K562 (cell line): ENCODE results near the gene OBSL1. TPM values are rescaled to one million over a fixed set of nuclear protein-coding genes. Genes with fewer than 3 reads are reported as not detected.

Experiments
- ATAC-seq: fragments of 200-7000 bp; cut with Tn5 transposase; 3 replicates; pipeline ENCODE4 v1.9.1; 2020; ENCODE audit warnings: moderate library complexity
- BruUV-seq: library from RNA; stranded (reverse); fragments of 400-500 nt; replicated peaks from 2 replicates; lab custom pipeline; 2021; lab: Mats Ljungman, UMichigan
- CTCF ChIA-PET: fragments of 300-600 bp; formaldehyde crosslinking; extraction: SDS; loops from one replicate; lab custom pipeline; 2021; ENCODE audit warnings: low intra/inter-chr PET ratio; lab: Yijun Ruan, JAX
- POLR2A ChIA-PET: fragments of 300-600, 350-650 bp; sonication (Branson Sonifier 250); formaldehyde crosslinking; extraction: SDS; loops from one replicate; lab custom pipeline; 2021; ENCODE audit warnings: antibody characterized with exemption, inconsistent platforms; lab: Yijun Ruan, JAX
- DNase-seq, 4 experiments: peaks; one replicate each; pipeline versions ENCODE4 v3.0.0 to v3.0.0-alpha.2; 2011 to 2018; ENCODE audit warnings: low spot score in 3 of 4, mixed read lengths in 3 of 4; ENCODE audit errors: extremely low read depth in 1 of 4
- FAIRE-seq: peaks from 2 replicates; lab custom pipeline; 2011; peaks lifted over from hg19 to GRCh38; lab: Jason Lieb, UNC
- H2AFZ ChIP-seq: 2 replicates; pipeline ENCODE4 v1.6.0; 2011; ENCODE audit warnings: low read depth, low read length, control low read depth, inconsistent platforms
- H3K27ac ChIP-seq: fragments of 200-600 bp; 3 replicates; pipeline ENCODE4 v1.8.0; 2011; ENCODE audit warnings: low read depth, mild to moderate bottlenecking, control low read depth, inconsistent platforms, low read length, moderate library complexity, mixed read lengths; ENCODE audit errors: extremely low read depth
- H3K27me3 ChIP-seq, 2 experiments: fragments of 300-600 bp in 1 of 2; 2 replicates in 1 of 2; 3 replicates in 1 of 2; pipeline versions ENCODE4 v1.6.0 to v1.8.0; 2011; ENCODE audit warnings: inconsistent platforms in 2 of 2, low read length in 2 of 2, mild to moderate bottlenecking in 1 of 2, mixed read lengths in 1 of 2, moderate library complexity in 1 of 2; ENCODE audit not compliant: control insufficient read depth in 2 of 2, insufficient read depth in 2 of 2
- H3K36me3 ChIP-seq: fragments of 300-600 bp; 3 replicates; pipeline ENCODE4 v1.8.0; 2011; ENCODE audit warnings: mild to moderate bottlenecking, low read length, inconsistent platforms; ENCODE audit not compliant: control insufficient read depth, insufficient read depth
- H3K4me1 ChIP-seq, 2 experiments: fragments of 200-600 bp in 1 of 2; replicated peaks in 1 of 2; 2 replicates in 1 of 2; 3 replicates in 1 of 2; pipeline versions ENCODE4 v1.5.1 to v1.8.0; 2011; ENCODE audit warnings: inconsistent platforms in 2 of 2, low read length in 2 of 2, mild to moderate bottlenecking in 1 of 2, mixed read lengths in 1 of 2, moderate library complexity in 1 of 2; ENCODE audit not compliant: control insufficient read depth in 2 of 2, insufficient read depth in 2 of 2
- H3K4me2 ChIP-seq: 2 replicates; pipeline ENCODE4 v1.6.1; 2011; ENCODE audit warnings: low read length, control low read depth, inconsistent platforms, mixed read lengths; ENCODE audit not compliant: insufficient read depth
- H3K4me3 ChIP-seq: fragments of 200-600 bp; sonication (generic), shearing (Covaris generic); 2 replicates; pipeline ENCODE4 v1.5.1; 2016; ENCODE audit warnings: control low read depth, inconsistent platforms
- H3K79me2 ChIP-seq: fragments of 200-600 bp; 3 replicates; pipeline ENCODE4 v1.8.0; 2011; ENCODE audit warnings: low read length, inconsistent platforms; ENCODE audit not compliant: control insufficient read depth, insufficient read depth
- H3K9ac ChIP-seq, 2 experiments: 2 replicates each; pipeline versions ENCODE4 v1.6.0 to v1.6.1; 2011; ENCODE audit warnings: low read depth in 2 of 2, low read length in 2 of 2, control low read depth in 1 of 2, inconsistent platforms in 1 of 2, mild to moderate bottlenecking in 1 of 2, mixed read lengths in 1 of 2; ENCODE audit not compliant: insufficient read depth in 1 of 2
- H3K9me1 ChIP-seq: one replicate; pipeline ENCODE4 v1.6.0; 2011; ENCODE audit warnings: inconsistent platforms, mild to moderate bottlenecking, low read length, moderate library complexity; ENCODE audit not compliant: control insufficient read depth, insufficient read depth
- H3K9me3 ChIP-seq: replicated peaks from 2 replicates; pipeline ENCODE4 v1.5.1; 2011; ENCODE audit warnings: low read depth, low read length, inconsistent platforms; ENCODE audit not compliant: control insufficient read depth, insufficient read depth
- H4K20me1 ChIP-seq: replicated peaks from 2 replicates; pipeline ENCODE4 v1.6.1; 2011; ENCODE audit warnings: low read length, inconsistent platforms, mixed read lengths; ENCODE audit not compliant: control insufficient read depth, insufficient read depth
- C11orf30 ChIP-seq: fragments of 450-650 bp; IDR thresholded peaks from 2 replicates; pipeline ENCODE4 v1.6.1; 2016; ENCODE audit warnings: low read depth, mild to moderate bottlenecking
- CLOCK ChIP-seq: fragments of 250-450 bp; sonication (Bioruptor Pico); IDR thresholded peaks from 2 replicates; pipeline ENCODE4 v1.4.0; 2020; ENCODE audit warnings: mild to moderate bottlenecking, moderate library complexity, borderline replicate concordance
- DEAF1 ChIP-seq: fragments of 450-650 bp; formaldehyde crosslinking; IDR thresholded peaks from 2 replicates; pipeline ENCODE4 v1.4.0; 2020; ENCODE audit warnings: mild to moderate bottlenecking, moderate library complexity
- ETS1 ChIP-seq: conservative IDR thresholded peaks from 2 replicates; pipeline ENCODE4 v1.6.1; 2011; ENCODE audit warnings: low read depth, mild to moderate bottlenecking, low read length; ENCODE audit not compliant: control insufficient read depth
- GTF3C2 ChIP-seq: IDR thresholded peaks from 3 replicates; pipeline ENCODE4 v1.6.1; 2011; ENCODE audit warnings: borderline replicate concordance, mild to moderate bottlenecking, moderate library complexity; ENCODE audit not compliant: insufficient read length; ENCODE audit errors: extremely low read depth
- HDAC2 ChIP-seq: fragments of 450-650 bp; IDR thresholded peaks from 2 replicates; pipeline ENCODE4 v1.6.1; 2016; ENCODE audit warnings: mild to moderate bottlenecking
- MAX ChIP-seq: sonication (generic); formaldehyde crosslinking; IDR thresholded peaks from 2 replicates; pipeline ENCODE4 v1.9.0; 2022; ENCODE audit warnings: mild to moderate bottlenecking, missing genetic modification reagents
- NBN ChIP-seq: fragments of 450-650 bp; IDR thresholded peaks from 2 replicates; pipeline ENCODE4 v1.6.1; 2016; ENCODE audit warnings: low read depth, mild to moderate bottlenecking
- SMAD1 ChIP-seq: fragments of 150-350 bp; IDR thresholded peaks from 2 replicates; pipeline ENCODE4 v1.6.1; 2014; ENCODE audit warnings: low read length, low read depth; ENCODE audit not compliant: partially characterized antibody
- SP2 ChIP-seq: IDR thresholded peaks from 2 replicates; pipeline ENCODE4 v1.6.1; 2011; ENCODE audit warnings: mild to moderate bottlenecking, low read depth, low read length, moderate library complexity; ENCODE audit not compliant: poor library complexity, severe bottlenecking; ENCODE audit errors: extremely low read depth
- SRSF9 ChIP-seq: fragments of 200-400 bp; formaldehyde crosslinking; IDR thresholded peaks from 2 replicates; pipeline ENCODE4 v1.6.1; 2017; ENCODE audit warnings: low read depth, low read length, borderline replicate concordance
- TAF7 ChIP-seq: fragments of 450-650 bp; IDR thresholded peaks from 2 replicates; pipeline ENCODE4 v1.6.1; 2016; ENCODE audit warnings: missing genetic modification characterization, missing compliant biosample characterization
- ZNF785 ChIP-seq: fragments of 250-450 bp; sonication (Bioruptor Pico); IDR thresholded peaks from 2 replicates; pipeline ENCODE4 v1.4.0; 2020; ENCODE audit warnings: mild to moderate bottlenecking
- ZNF79 ChIP-seq: fragments of 250-450 bp; sonication (Bioruptor Pico); IDR thresholded peaks from 2 replicates; pipeline ENCODE4 v1.4.0; 2020; ENCODE audit warnings: low read depth, mild to moderate bottlenecking, moderate library complexity
- WGBS: fragments of 100-300 bp; shearing (Covaris generic); methylation state at CpG from one replicate; pipeline ENCODE4 v1.1.6; 2016; ENCODE audit warnings: low coverage, mixed read lengths; ENCODE audit not compliant: insufficient coverage; ENCODE audit errors: missing lambda C conversion rate; 5-methylcytosine and 5-hydroxymethylcytosine counted together
- in situ Hi-C: fragments of 300-500 bp; cut with MboI; formaldehyde crosslinking; loops from 4 replicates; pipeline ENCODE4 v1.15.0; 2018; ENCODE audit warnings: inconsistent platforms, mixed read lengths
- intact Hi-C: fragments of 100-400 bp; cut with micrococcal nuclease; formaldehyde crosslinking; loops from 2 replicates; pipeline ENCODE4 v1.14.2; 2022
- polyA plus RNA-seq, 8 experiments: library from polyadenylated mRNA; depleted of rRNA in 4 of 8; stranded (reverse) in 5 of 8; unstranded in 3 of 8; fragments of >200 nt; fragmentation: Nextera tagmentation in 2 of 8; fragmentation: Illumina TruSeq in 1 of 8; extraction: Ambion mirVana in 2 of 8; extraction: Trizol in 1 of 8; gene quantifications; 2 replicates each; pipeline versions ENCODE4 v1.2.1 to v1.2.3, GENCODE V29; 2011 to 2014; ENCODE audit warnings: inconsistent platforms in 1 of 8, missing spikeins in 1 of 8
- total RNA-seq, 7 experiments: library from RNA; depleted of rRNA in 6 of 7; stranded (reverse); fragments of >200 nt in 6 of 7; fragmentation: Illumina TruSeq in 2 of 7; extraction: Trizol in 2 of 7; gene quantifications; 2 replicates each; pipeline versions ENCODE4 v1.2.1 to v1.2.3, GENCODE V29; 2011 to 2021; ENCODE audit warnings: low replicate concordance in 1 of 7

Gene OBSL1
- total and polyA plus RNA-seq, 9 of the 15 experiments (the other 6 are each of a cell fraction or from before 2014, with no cell fraction given), result 1.2 to 26.6 (median 8.6) TPM

GRCh38 chr2:219620546-219620945 is 49.2 kb upstream of the OBSL1 start:
- intact Hi-C loops, result no loop called here
- BruUV-seq, result no TSS peak
- in situ Hi-C loops, result no loop called here
- no peak for TF ChIP-seq ZNF785 (CRISPR knock-in tag)
- TF ChIP-seq SMAD1, result no peak
- no peak for TF ChIP-seq SRSF9
- TF ChIP-seq ETS1, result no peak
- no peak for TF ChIP-seq NBN
- TF ChIP-seq ZNF79, result no peak
- no peak for TF ChIP-seq GTF3C2
- TF ChIP-seq CLOCK (CRISPR knock-in tag), result no peak
- no peak for TF ChIP-seq SP2
- no peak for TF ChIP-seq DEAF1 (CRISPR knock-in tag)
- TF ChIP-seq MAX (CRISPR knock-in tag), result no peak
- TF ChIP-seq TAF7, result no peak
- no peak for TF ChIP-seq C11orf30
- TF ChIP-seq HDAC2, result no peak

More at GRCh38 chr2:219620546-219620945, 49.2 kb upstream of the OBSL1 start:
- DNase-seq, result no peak
- no peaks in the 10 kb centered on the region for H3K9me3 ChIP-seq
- no peak overlapping the region for H3K9ac ChIP-seq
- no peak for ATAC-seq
- POLR2A ChIA-PET, result interaction anchor here (0.6 kb wide), 1 partner anchor 12 kb away, joined by 3 read pairs; no protein-coding TSS in a partner anchor
- no peak for FAIRE-seq
- H2AFZ ChIP-seq, result no peak overlapping the region
- H3K27ac ChIP-seq, result no peak overlapping the region
- H3K36me3 ChIP-seq, result no peaks in the 10 kb centered on the region
- H3K79me2 ChIP-seq, result no peaks in the 10 kb centered on the region
- no peaks in the 10 kb centered on the region; the same call in 1 of the 2 replicates for H4K20me1 ChIP-seq
- peaks cover 2 to 16% of the 10 kb centered on the region in 2 experiments; a peak in 1 of 5 replicates for H3K27me3 ChIP-seq
- CTCF ChIA-PET, result no interaction called here
- 35% methylated on average over 6 of the region's 6 CpGs for WGBS
- H3K4me1 ChIP-seq, result no peaks in the 10 kb centered on the region; a peak in 1 of 5 replicates
- no peaks in the 10 kb centered on the region for H3K9me1 ChIP-seq
- no peak overlapping the region for H3K4me2 ChIP-seq
- H3K4me3 ChIP-seq, result no peak overlapping the region
